ENCODE results near the gene WWC1. TPM values are rescaled to one million over a fixed set of nuclear protein-coding genes. Genes with fewer than 3 reads are reported as not detected.

The WWC1 gene
- total RNA-seq, 1 donor from 2014 or later: 118 TPM

DNA sequence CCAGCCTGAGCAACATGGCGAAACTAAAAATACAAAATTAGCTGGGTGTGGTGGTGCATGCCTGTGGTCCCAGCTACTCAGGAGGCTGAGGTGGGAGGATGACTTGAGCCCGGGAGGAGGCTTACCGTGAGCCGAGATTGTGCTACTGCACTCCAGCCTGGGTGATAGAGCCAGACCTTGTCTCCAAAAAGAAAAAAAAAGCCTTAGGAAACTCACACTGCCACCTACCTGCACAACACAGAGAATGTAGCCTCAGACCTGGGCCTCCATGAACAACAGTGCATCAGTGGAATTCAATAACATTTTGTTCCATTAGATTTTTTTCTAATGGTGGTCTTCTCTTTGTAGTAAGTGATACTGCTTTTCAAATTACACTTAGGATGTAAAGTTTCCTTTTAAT, 131.0 kb downstream of the WWC1 start:
- TF ChIP-seq, protein P1, sequence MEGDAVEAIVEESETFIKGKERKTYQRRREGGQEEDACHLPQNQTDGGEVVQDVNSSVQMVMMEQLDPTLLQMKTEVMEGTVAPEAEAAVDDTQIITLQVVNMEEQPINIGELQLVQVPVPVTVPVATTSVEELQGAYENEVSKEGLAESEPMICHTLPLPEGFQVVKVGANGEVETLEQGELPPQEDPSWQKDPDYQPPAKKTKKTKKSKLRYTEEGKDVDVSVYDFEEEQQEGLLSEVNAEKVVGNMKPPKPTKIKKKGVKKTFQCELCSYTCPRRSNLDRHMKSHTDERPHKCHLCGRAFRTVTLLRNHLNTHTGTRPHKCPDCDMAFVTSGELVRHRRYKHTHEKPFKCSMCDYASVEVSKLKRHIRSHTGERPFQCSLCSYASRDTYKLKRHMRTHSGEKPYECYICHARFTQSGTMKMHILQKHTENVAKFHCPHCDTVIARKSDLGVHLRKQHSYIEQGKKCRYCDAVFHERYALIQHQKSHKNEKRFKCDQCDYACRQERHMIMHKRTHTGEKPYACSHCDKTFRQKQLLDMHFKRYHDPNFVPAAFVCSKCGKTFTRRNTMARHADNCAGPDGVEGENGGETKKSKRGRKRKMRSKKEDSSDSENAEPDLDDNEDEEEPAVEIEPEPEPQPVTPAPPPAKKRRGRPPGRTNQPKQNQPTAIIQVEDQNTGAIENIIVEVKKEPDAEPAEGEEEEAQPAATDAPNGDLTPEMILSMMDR (IDR thresholded peaks at IDR 0.05; ENCODE audit: insufficient read depth, low read length, poor library complexity, severe bottlenecking): peak; percentile 28
- H3K27me3 ChIP-seq (ENCODE audit: control insufficient read depth, insufficient read depth, low read length): no peaks in the 10 kb centered on the region
- DNase-seq (ENCODE audit: low read depth): no peak
- peaks cover 2% of the 10 kb centered on the region for H3K36me3 ChIP-seq (ENCODE audit: control insufficient read depth, insufficient read depth, low read length)
- no peak overlapping the region for H3K4me3 ChIP-seq (ENCODE audit: low read depth, low read length)

DNA sequence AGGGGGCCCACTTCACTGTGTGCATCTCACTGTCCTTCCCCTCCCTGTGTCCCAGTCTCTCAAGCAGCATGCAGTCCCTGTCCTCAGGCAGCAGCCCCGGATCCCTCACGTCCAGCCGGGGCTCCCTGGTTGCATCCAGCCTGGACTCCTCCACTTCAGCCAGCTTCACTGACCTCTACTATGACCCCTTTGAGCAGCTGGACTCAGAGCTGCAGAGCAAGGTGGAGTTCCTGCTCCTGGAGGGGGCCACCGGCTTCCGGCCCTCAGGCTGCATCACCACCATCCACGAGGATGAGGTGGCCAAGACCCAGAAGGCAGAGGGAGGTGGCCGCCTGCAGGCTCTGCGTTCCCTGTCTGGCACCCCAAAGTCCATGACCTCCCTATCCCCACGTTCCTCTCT, 132.0 kb downstream of the WWC1 start:
- TF ChIP-seq, protein P1 (IDR thresholded peaks at IDR 0.05; ENCODE audit: insufficient read depth, low read length, poor library complexity, severe bottlenecking): no peak
- Histone ChIP-seq H3K36me3 (ENCODE audit: control insufficient read depth, insufficient read depth, low read length) (peaks cover 2% of the 10 kb centered on the region), H3K27me3 (ENCODE audit: control insufficient read depth, insufficient read depth, low read length) (no peaks in the 10 kb centered on the region), H3K4me3 (ENCODE audit: low read depth, low read length) (no peak overlapping the region)
- no peak for DNase-seq (ENCODE audit: low read depth)

DNA sequence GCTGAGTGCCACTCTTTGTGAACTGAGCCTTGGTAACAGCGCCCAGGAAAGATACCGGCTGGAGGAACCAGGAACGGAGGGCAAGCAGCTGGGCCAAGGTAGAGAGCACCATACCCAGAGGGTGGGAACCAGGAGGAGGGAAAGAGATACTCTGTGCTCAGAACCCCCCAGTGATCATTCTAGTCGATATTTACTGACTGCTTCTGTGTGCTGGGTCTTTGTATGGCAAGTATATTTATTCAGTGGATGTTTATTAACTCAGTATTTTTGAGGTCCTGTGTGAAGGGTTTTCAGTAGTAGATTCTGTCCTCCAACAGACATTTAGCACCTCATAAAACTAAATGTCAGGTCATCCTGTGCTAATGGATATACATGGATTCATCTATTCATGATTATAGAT, 132.5 kb downstream of the WWC1 start:
- no peaks in the 10 kb centered on the region for H3K27me3 ChIP-seq (ENCODE audit: control insufficient read depth, insufficient read depth, low read length)
- H3K36me3 ChIP-seq (ENCODE audit: control insufficient read depth, insufficient read depth, low read length): peaks cover 2% of the 10 kb centered on the region
- TF ChIP-seq, protein P1 (IDR thresholded peaks at IDR 0.05; ENCODE audit: insufficient read depth, low read length, poor library complexity, severe bottlenecking): no peak
- no peak overlapping the region for H3K4me3 ChIP-seq (ENCODE audit: low read depth, low read length)
- no peak for DNase-seq (ENCODE audit: low read depth)

DNA sequence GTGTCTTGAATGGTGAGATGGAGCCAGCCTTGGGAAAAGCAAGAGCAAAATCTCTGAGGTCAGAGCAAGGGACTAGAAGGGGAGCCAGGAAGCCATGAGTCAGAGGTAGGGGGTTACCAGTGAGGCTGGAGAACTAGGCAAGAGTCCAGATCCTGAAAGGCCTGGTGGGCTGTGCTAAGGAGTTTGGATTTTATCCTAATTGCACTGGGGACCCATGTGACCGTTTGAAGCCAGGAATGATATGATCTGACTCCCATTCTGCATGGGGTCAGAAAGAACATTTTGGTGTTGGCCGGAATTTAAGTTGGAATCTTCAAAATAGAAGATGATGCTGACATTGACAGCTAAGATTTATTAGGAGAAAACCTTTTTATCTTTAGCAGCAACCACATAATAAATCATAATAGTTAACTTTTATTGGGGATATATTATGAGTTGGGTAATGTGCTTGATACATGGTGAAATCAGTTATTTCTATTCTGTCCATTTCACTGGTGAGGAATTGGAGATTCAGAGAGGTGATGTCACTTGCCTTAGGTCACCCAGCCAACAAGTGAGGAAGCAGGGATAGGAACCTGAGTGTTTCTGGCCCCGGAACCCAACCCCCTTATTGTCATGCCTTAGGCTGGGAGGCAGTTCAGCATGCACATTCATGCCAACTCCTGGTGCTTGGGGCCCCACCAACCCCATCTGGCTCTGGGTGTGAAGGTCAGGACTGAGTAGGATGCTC, 133.3 kb downstream of the WWC1 start:
- DNase-seq (ENCODE audit: low read depth): no peak
- TF ChIP-seq, protein P1 (IDR thresholded peaks at IDR 0.05; ENCODE audit: insufficient read depth, low read length, poor library complexity, severe bottlenecking): no peak
- peaks cover 2% of the 10 kb centered on the region for H3K36me3 ChIP-seq (ENCODE audit: control insufficient read depth, insufficient read depth, low read length)
- H3K27me3 ChIP-seq (ENCODE audit: control insufficient read depth, insufficient read depth, low read length): no peaks in the 10 kb centered on the region
- H3K4me3 ChIP-seq (ENCODE audit: low read depth, low read length): no peak overlapping the region

DNA sequence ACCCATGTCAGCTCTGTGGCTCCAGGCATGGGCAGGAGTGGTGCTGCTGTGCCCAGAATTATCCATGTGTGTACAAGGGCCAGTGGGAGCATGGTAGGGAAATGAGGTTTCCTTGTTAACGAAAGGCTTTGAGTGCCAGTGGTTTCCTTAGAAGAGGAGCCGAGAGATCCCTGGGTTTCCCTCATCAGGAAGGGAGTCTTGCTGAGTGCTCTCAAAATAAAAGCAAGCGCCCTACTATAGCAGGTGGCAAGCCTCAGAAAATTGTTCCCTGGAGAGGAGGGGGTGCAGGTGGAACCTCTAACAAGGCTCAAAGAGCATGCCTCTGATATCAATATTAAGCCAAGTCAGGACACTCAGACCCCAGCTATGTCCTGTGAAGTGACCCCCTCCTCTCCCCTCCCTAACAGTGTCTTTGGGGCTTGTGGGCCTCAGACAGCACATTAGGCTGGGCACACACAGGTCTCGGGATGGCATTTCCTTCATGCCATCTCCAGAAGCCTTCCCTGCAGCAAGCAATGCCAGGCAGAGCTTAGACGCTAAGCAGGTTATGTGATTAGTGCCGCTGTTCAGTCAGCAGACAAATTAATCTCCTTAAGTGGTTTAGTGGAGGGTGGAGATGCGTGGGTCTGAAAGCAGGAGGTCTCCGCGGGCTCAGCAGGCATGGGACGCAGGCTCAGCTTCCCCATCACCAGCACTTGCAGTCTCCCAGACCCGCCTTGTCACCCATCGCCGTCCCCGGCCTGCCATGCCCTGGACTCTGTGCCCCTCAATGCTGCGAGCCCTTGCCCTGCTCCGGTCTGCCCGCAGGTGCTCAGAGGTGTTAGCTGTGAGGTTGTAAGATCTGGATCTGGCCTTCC, 134.8 kb downstream of the WWC1 start:
- no peak for DNase-seq (ENCODE audit: low read depth)
- Histone ChIP-seq H3K36me3 (ENCODE audit: control insufficient read depth, insufficient read depth, low read length) (peaks cover 1% of the 10 kb centered on the region), H3K4me3 (ENCODE audit: low read depth, low read length) (no peak overlapping the region), H3K27me3 (ENCODE audit: control insufficient read depth, insufficient read depth, low read length) (no peaks in the 10 kb centered on the region)
- TF ChIP-seq, protein P1 (IDR thresholded peaks at IDR 0.05; ENCODE audit: insufficient read depth, low read length, poor library complexity, severe bottlenecking): no peak
